Stimulated activated CD4-positive, alpha-beta T cell treated with anti-CD3 and anti-CD28 coated beads, TNF-alpha, amount 100 ng/mL, for 1 hour (primary cell): ENCODE results near the gene FSTL5.

Source experiments
- DNase-seq, 3 donors: peaks; one replicate each; pipeline ENCODE4 v3.0.0-alpha.2; 2020; ENCODE audit warnings: low read depth in 3 of 3, low spot score in 1 of 3

The FSTL5 gene

DNA sequence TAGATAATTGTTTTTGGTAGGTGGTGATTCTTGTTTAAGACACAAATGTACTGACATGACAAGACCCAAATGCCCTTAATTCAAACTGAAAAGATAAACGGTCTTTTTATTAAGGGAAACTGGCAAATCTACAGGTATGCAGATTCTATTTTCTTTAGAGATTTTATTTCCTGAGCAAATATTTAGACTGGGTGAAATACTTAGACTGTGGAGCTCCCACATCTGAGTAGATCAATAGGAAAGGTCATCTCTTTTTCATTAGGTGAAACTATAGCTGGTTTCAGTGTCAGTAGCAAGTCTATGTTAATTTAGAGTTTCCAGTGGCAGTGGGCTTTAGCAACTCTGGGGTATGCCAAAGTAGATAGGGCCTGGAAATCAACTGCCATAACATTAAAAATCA lies 446.7 kb downstream of the FSTL5 start:
- no peak for DNase-seq

- no peak for DNase-seq
Observed at GRCh38 chr4:161714931-161715330, 448.9 kb downstream of the FSTL5 start.

DNA sequence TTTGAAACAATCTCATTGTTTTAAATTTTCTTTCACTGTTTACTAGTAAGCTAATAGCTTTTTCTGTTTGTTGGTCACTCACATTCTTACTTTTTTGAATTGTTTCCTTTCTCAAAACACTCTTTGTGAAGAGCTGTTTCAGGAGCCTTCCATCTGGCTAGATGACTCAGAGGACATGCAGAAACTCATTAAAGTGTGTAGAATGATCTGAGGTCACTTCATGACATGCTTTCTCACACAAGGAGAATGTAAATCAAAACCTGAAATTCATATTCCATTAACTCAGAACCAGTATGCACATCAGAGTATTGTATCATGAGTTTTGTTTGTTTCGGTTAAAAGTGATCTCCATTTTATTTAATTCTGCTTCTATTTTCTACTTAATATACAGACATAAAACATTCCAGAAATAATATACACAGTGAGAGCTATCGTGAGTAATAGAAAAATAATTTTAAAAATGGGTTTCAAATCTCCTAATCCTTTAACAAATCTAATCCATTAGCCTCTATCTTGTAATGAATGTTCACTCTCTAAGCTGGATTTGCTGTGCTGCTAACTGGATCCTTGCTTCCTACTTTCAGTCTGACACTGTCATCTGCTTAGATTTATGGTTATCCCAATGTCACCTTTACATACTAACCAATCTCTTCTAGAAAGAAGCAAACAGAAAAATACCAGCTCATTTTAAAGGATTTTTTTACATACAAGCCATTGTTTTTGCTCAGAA lies 449.6 kb downstream of the FSTL5 start:
- no peak for DNase-seq

DNA sequence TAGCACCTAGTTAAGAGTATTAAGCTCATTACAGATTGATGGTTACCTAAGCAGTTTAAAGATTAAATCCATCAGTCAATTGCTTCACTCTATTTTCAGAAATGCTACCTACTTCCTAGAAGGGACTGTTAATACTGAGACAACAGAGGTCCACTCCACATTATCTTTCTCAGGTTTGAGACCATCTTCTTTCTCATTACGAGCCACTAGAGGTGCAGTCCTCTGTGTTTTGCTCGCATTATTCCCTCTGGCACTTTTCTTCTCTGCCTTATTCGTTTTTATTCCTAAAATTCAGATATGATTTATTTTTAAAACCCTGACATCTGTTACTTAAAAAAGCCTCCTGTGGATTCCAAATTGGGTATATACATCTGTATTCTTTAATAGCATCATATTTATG lies 459.1 kb downstream of the FSTL5 start:
- no peak for DNase-seq

DNA sequence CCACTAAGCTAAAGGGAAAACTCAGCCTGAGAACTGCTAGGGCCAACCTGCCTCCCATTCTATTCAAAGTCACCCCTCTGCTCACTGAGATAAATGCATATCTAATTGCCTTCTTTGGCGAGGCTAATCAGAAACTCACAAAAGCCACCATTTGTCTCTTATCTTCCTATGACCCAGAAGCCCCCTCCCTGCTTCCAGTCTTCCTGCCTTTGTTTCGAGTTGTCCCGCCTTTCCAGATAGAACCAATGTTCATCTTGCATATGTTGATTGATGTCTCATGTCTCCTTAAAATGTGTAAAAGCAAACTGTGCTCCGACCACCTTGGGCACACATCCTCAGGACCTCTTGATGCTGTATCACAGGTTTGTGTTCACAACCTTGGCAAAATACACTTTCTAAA lies 459.8 kb downstream of the FSTL5 start:
- DNase-seq, result no peak

DNA sequence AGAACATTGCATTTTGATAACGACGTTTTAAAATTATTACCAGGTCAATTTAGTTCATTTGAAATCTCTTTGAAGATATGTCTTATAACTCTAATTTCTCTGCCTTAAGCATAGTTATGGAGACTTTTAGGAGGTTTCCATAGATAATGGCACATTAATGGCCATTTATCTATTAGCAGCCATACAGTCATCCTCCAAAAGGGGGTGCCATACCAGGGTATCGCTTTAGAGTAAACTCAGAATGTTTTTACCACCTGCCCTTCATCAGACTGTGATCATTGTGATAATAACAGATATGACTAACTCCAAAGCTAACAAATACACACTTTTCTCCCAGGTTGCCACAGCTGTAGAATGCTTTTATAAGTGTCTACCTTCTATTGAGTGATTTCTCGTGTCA lies 461.5 kb downstream of the FSTL5 start:
- DNase-seq, result no peak

DNA sequence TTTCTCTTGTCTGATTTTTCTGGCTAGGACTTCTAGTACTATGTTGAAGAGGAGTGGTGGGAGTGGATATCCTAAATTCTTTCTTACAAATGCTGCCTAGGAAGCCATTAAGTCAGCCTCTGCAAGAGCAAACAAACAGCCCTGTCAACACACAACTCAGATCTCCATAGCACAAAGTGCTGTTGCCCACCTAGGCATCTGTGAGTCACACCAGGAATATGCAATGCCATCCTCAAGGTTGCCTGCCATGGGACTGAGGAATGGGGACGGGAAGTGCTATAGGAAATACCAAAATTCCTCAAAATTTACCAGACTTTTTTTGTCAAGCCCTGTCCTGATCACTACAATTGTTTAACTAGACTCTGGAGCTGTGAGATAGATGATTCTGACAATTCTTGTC lies 466.9 kb downstream of the FSTL5 start:
- no peak for DNase-seq

DNA sequence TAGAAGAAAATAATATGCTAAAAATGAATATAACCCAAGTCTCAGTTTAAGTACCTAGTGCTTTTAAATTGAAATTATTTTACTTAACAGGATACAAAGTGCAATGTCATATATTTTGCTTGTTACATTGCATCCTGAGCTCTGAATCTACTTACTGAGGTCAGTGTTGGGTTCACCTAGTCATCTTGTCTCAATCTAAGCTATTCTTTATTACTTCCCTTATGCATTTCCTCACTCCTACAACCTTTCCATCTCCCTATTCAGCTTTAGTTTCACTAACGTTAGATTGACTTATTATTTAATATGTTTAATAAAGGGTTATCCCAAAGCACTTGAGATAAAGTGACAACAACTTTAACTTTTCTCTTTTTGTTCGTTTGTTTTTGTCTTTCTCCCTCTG lies 483.7 kb downstream of the FSTL5 start:
- no peak for DNase-seq

DNA sequence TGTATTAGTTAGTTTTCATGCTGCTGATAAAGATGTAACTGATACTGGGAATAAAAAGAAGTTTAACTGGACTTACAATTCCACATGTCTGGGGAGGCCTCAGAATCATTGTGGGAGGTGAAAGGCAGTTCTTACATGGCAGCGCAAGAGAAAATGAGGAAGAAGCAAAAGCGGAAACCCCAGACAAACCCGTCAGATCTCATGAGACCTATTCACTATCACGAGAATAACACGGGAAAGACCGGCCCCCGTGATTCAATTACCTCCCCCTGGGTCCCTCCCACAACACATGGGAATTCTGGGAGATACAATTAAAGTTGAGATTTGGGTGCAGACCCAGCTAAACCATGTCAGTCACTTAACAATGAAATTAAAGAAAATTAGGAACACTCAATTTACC lies 499.1 kb downstream of the FSTL5 start:
- no peak for DNase-seq

DNA sequence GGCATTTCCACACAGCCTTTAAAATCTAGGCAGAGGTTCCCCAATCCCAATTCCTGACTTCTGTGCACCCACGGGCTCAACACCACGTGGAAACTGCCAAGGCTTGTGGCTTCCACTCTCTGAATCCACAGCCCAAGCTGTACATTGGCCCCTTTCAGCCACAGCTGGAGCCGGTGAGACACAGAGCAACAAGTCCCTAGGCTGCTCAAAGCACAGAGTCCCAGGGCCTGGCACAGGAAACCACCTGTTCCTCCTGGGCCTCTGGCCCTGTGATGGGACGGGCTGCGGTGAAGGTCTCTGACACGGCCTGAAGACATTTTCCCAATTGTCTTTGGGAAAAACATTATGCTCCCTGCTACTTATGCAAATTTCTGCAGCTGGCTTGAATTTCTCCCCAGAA lies 500.0 kb downstream of the FSTL5 start:
- no peak for DNase-seq

GRCh38 chr4:161658676-161659075 lies 505.1 kb downstream of the FSTL5 start:
- DNase-seq, result no peak

DNA sequence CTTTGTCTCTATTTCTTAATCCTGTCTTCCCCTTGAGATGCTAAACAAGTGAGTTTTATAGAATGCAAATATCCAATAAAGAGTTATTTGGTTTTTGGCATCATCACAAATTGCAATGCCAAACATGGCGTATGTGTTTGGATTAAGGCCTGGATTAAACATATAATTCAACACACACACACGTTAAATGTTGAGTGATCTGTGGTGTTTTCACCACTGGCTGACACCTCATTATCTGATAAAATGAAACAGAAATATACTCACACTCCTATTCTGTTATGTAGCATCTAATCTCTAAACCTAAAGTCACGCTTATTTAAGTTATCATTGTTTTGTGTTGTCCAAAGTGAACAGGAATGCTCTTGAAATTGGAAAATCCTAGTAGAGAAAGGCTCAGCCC lies 506.2 kb downstream of the FSTL5 start:
- DNase-seq, result no peak

DNA sequence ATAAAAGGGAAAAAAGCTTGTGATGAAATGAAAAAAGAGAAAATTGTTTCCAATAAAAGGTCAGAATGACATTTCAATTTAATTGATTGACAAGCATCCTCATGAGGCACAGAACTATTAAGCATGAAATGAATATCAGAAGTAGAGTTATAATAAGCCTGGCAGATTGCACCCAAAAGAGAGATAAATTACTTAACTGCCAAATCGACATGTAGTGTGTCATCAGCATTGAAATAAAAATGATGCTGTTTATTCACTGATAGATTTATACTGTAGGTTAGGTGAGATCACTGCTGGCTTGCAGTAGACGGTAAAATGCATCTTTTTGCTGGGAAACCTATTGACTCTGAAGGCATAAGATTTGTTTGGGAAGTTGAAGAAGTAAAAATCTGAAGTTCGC lies 507.2 kb downstream of the FSTL5 start:
- DNase-seq, result no peak

- DNase-seq, result no peak
Observed at GRCh38 chr4:161655148-161655547, 508.7 kb downstream of the FSTL5 start.

DNA sequence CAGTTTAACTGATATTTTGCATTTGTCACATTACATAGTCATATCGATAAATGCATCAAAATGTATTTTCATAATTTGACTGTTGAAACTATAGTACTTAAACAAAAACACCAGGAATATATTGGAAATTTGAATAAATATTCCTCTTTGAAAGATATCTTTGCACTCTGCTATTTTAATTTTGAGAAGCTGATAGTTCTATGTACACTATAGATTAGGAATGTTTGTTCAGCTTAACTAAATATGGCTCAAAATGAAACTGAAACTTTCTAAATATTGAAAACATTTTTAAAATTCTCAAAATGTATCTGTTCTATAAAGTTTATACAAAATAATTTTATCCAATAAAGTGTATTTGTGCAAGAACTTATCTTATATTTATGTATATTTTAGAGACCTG lies 510.1 kb downstream of the FSTL5 start:
- no peak for DNase-seq

GRCh38 chr4:161651586-161651985 lies 512.2 kb downstream of the FSTL5 start:
- no peak for DNase-seq

- DNase-seq, result no peak
Observed at GRCh38 chr4:161650812-161651211, 513.0 kb downstream of the FSTL5 start.

DNA sequence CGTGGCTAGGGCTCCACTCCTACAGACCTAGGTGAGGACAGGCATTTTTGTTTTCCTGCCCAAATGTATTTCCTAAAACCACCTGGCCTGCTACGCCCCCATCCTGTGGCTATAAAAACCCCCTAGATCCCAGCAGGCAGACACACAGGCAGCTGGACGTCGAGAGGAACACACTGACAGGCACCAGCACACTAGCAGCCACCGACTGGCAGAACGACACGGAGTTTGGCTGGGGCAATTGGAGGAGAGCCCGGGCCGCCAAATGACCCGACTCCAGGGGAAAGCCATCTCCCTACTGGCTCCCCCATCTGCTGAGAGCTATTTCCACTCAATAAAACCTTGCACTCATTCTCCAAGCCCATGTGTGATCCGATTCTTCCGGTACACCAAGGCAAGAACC lies 516.0 kb downstream of the FSTL5 start:
- no peak for DNase-seq

GRCh38 chr4:161642708-161643107 lies 521.1 kb downstream of the FSTL5 start:
- DNase-seq, result no peak

- DNase-seq, result no peak
Observed at GRCh38 chr4:161629694-161630441, 533.9 kb downstream of the FSTL5 start.

- no peak for DNase-seq
Observed at GRCh38 chr4:161604516-161605300, 559.1 kb downstream of the FSTL5 start.

- no peak for DNase-seq
Observed at GRCh38 chr4:161601011-161601410, 562.8 kb downstream of the FSTL5 start.
